HepG2 (cell line): Measurements from ENCODE around the gene NCMAP. TPM values are rescaled to one million over a fixed set of nuclear protein-coding genes. Genes with fewer than 3 reads are reported as not detected.

Experiments used
- ATAC-seq: fragments of 200-7000 bp; cut with Tn5 transposase; 3 replicates; pipeline ENCODE4 v1.9.1; 2020; ENCODE audit warnings: mild to moderate bottlenecking, moderate library complexity
- BruUV-seq: library from RNA; stranded (reverse); fragments of 400-500 nt; replicated peaks from 2 replicates; lab custom pipeline; 2021; lab: Mats Ljungman, UMichigan
- CTCF ChIA-PET: fragments of 300-600 bp; formaldehyde crosslinking; extraction: SDS; loops from one replicate; lab custom pipeline; 2021; ENCODE audit warnings: low total read pairs, inconsistent platforms, low intra/inter-chr PET ratio; lab: Yijun Ruan, JAX
- POLR2A ChIA-PET: fragments of 350-600 bp; sonication (Branson Sonifier 250); formaldehyde crosslinking; loops from one replicate; lab custom pipeline; 2020; ENCODE audit warnings: antibody characterized with exemption, inconsistent platforms; lab: Yijun Ruan, JAX
- DNase-seq: peaks from one replicate; pipeline ENCODE4 v3.0.0-alpha.2; 2015; ENCODE audit warnings: low spot score
- FAIRE-seq: peaks from 3 replicates; lab custom pipeline; 2011; peaks lifted over from hg19 to GRCh38; lab: Jason Lieb, UNC
- H2AFZ ChIP-seq: one replicate; pipeline ENCODE4 v1.6.1; 2011; ENCODE audit warnings: low read length, inconsistent platforms
- H3K27ac ChIP-seq: fragments of 300-600 bp; 3 replicates; pipeline ENCODE4 v1.8.0; 2011; ENCODE audit warnings: mixed run types, mild to moderate bottlenecking, mixed read lengths, low read length, inconsistent platforms; ENCODE audit not compliant: insufficient read depth; ENCODE audit errors: extremely low read length
- H3K27me3 ChIP-seq, 2 experiments: fragments of 200-600 bp in 1 of 2; 2 replicates in 1 of 2; 3 replicates in 1 of 2; pipeline versions ENCODE4 v1.6.0 to v1.8.0; 2011; ENCODE audit warnings: low read length in 2 of 2, mild to moderate bottlenecking in 2 of 2, moderate library complexity in 2 of 2, inconsistent platforms in 1 of 2; ENCODE audit not compliant: insufficient read depth in 2 of 2, control insufficient read depth in 1 of 2
- H3K36me3 ChIP-seq, 2 experiments: fragments of 200-600 bp in 1 of 2; replicated peaks in 1 of 2; 2 replicates in 1 of 2; 3 replicates in 1 of 2; pipeline versions ENCODE4 v1.5.1 to v1.8.0; 2011; ENCODE audit warnings: low read length in 2 of 2, inconsistent platforms in 1 of 2; ENCODE audit not compliant: insufficient read depth in 2 of 2, control insufficient read depth in 1 of 2
- H3K4me1 ChIP-seq: 2 replicates; pipeline ENCODE4 v1.5.1; 2012; ENCODE audit warnings: low read length, inconsistent platforms; ENCODE audit not compliant: insufficient read depth
- H3K4me2 ChIP-seq: 2 replicates; pipeline ENCODE4 v1.6.0; 2011; ENCODE audit warnings: low read depth, low read length, inconsistent platforms
- H3K4me3 ChIP-seq, 3 experiments: fragments of 200-600 bp in 1 of 3; sonication (generic), shearing (Covaris generic) in 1 of 3; replicated peaks in 1 of 3; 2 replicates each; pipeline ENCODE4 v1.5.1; 2011 to 2016; ENCODE audit warnings: low read length in 3 of 3, inconsistent platforms in 2 of 3, low read depth in 2 of 3, mild to moderate bottlenecking in 2 of 3, control low read depth in 1 of 3, mixed read lengths in 1 of 3; ENCODE audit not compliant: insufficient read depth in 1 of 3
- H3K79me2 ChIP-seq: one replicate; pipeline ENCODE4 v1.6.1; 2011; ENCODE audit warnings: low read length, inconsistent platforms; ENCODE audit not compliant: insufficient read depth
- H3K9ac ChIP-seq: 2 replicates; pipeline ENCODE4 v1.6.0; 2011; ENCODE audit warnings: mild to moderate bottlenecking, low read depth, low read length, inconsistent platforms; ENCODE audit not compliant: insufficient read depth
- H3K9me3 ChIP-seq: 2 replicates; pipeline ENCODE4 v1.5.1; 2012; ENCODE audit warnings: mild to moderate bottlenecking, low read length
- H4K20me1 ChIP-seq: 2 replicates; pipeline ENCODE4 v1.6.0; 2011; ENCODE audit warnings: inconsistent platforms, mild to moderate bottlenecking, low read length, moderate library complexity; ENCODE audit not compliant: insufficient read depth
- CEBPB ChIP-seq: IDR thresholded peaks from 2 replicates; pipeline ENCODE4 v1.6.1; 2011; ENCODE audit warnings: low read depth, low read length, improper control_type of control experiment, borderline replicate concordance
- CEBPG ChIP-seq: IDR thresholded peaks from 2 replicates; pipeline ENCODE4 v1.6.1; 2016
- FOSL2 ChIP-seq: sonication (generic); formaldehyde crosslinking; IDR thresholded peaks from 2 replicates; pipeline ENCODE4 v1.4.0; 2020; ENCODE audit warnings: missing genetic modification reagents
- HNF4A ChIP-seq: sonication (generic); formaldehyde crosslinking; IDR thresholded peaks from 2 replicates; pipeline ENCODE4 v1.4.0; 2020; ENCODE audit warnings: missing genetic modification reagents
- KDM5B ChIP-seq: sonication (generic); formaldehyde crosslinking; IDR thresholded peaks from 2 replicates; pipeline ENCODE4 v1.4.0; 2020; ENCODE audit warnings: missing genetic modification reagents, mild to moderate bottlenecking, borderline replicate concordance
- SOX13 ChIP-seq, 3 experiments: fragments of 450-650 bp in 1 of 3; sonication (generic) in 1 of 3; formaldehyde crosslinking in 1 of 3; IDR thresholded peaks in 2 of 3; conservative IDR thresholded peaks in 1 of 3; 2 replicates each; pipeline versions ENCODE4 v1.5.0 to v1.6.1; 2016 to 2020; ENCODE audit warnings: antibody characterized with exemption in 1 of 3, mild to moderate bottlenecking in 1 of 3, missing compliant biosample characterization in 1 of 3, missing genetic modification reagents in 1 of 3, moderate library complexity in 1 of 3
- SOX5 ChIP-seq: IDR thresholded peaks from 2 replicates; pipeline ENCODE4 v1.6.1; 2016; ENCODE audit warnings: borderline replicate concordance
- TBX3 ChIP-seq: fragments of 450-650 bp; IDR thresholded peaks from 2 replicates; pipeline ENCODE4 v1.6.1; 2017; ENCODE audit warnings: antibody characterized with exemption, mild to moderate bottlenecking, inconsistent platforms, borderline replicate concordance
- ZNF234 ChIP-seq: sonication (generic); formaldehyde crosslinking; conservative IDR thresholded peaks from 2 replicates; pipeline ENCODE4 v1.5.1; 2020; ENCODE audit warnings: mild to moderate bottlenecking, missing genetic modification reagents
- ZNF629 ChIP-seq: sonication (generic); formaldehyde crosslinking; conservative IDR thresholded peaks from 2 replicates; pipeline ENCODE4 v1.5.0; 2020; ENCODE audit warnings: missing genetic modification reagents
- WGBS: methylation state at CpG from one replicate; pipeline ENCODE4 v1.1.6; 2017; ENCODE audit warnings: low lambda C conversion rate; 5-methylcytosine and 5-hydroxymethylcytosine counted together
- in situ Hi-C: cut with HindIII; loops from 2 replicates; pipeline ENCODE4 v1.10.0; 2017; ENCODE audit warnings: low pct_unique_long_range_greater_than_20kb; ENCODE audit not compliant: extremely low pct_ligation_motif_present
- intact Hi-C: fragments of 100-400 bp; cut with micrococcal nuclease; formaldehyde crosslinking; loops from one replicate; pipeline ENCODE4 v1.10.0; 2022; ENCODE audit not compliant: unreplicated experiment
- polyA plus RNA-seq, 8 experiments: library from polyadenylated mRNA; depleted of rRNA in 3 of 8; stranded (reverse) in 7 of 8; unstranded in 1 of 8; fragments of >200 nt; fragmentation: Illumina TruSeq in 4 of 8; extraction: Trizol in 4 of 8; gene quantifications; 2 replicates each; pipeline versions ENCODE4 v1.2.1 to v1.2.3, GENCODE V29; 2011 to 2016; ENCODE audit warnings: low read depth in 4 of 8, missing spikeins in 1 of 8, mixed read lengths in 1 of 8; ENCODE audit not compliant: insufficient read depth in 1 of 8
- total RNA-seq, 5 experiments: library from RNA; depleted of rRNA; stranded (reverse); fragments of >200 nt; fragmentation: Illumina TruSeq; extraction: Trizol; gene quantifications; 2 replicates each; pipeline ENCODE4 v1.2.3, GENCODE V29; 2016; ENCODE audit warnings: low read depth in 1 of 5
- TF ChIP-seq, protein P1 (sequence below): sonication (generic); formaldehyde crosslinking; IDR thresholded peaks from 2 replicates; pipeline ENCODE4 v1.8.0; 2022; ENCODE audit warnings: mild to moderate bottlenecking, missing genetic modification reagents
- TF ChIP-seq, protein P2 (sequence below): sonication (generic); formaldehyde crosslinking; IDR thresholded peaks from 2 replicates; pipeline ENCODE4 v1.5.1; 2020; ENCODE audit warnings: missing genetic modification reagents, mild to moderate bottlenecking, borderline replicate concordance

NCMAP gene
- total and polyA plus RNA-seq, 2 of the 13 experiments (the other 11 are each of a cell fraction or from before 2014, with no cell fraction given) = 2.7 to 20.0 TPM

DNA sequence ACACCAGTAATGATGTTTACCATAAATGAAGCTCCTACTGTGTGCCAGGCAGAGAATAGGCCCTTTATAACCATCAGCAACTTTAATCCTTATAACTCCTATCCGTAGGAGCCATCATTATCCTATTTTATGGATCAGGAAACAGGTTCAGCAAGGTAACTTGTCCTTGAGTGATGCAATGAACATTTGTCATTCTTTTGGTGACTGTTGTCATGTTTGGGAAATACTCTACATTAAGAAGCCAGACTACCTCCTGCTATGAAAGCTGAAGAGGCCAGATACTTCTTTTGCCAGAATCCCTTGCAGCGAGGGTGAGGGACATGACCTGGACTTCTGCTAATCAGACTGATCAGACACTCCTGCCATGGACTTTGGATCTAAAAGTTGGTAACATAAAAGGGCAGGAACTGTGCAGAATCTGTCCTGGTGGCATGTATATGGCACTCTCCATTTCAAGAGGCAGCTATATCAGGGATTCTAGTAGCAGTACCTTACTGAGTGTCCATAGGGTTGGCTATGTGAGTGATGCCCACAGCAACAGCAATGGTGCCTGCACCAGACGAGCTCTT lies 54.1 kb downstream of the NCMAP start:
- ChIA-PET POLR2A (no interaction called here), CTCF (no interaction called here)
- Histone ChIP-seq H2AFZ (no peak overlapping the region), H3K79me2 (no peaks in the 10 kb centered on the region), H3K4me1 (peaks cover 46% of the 10 kb centered on the region), H3K9me3 (no peaks in the 10 kb centered on the region), H3K27me3 (no peaks in the 10 kb centered on the region; a peak in 1 of 5 replicates), H3K4me3 (no peak overlapping the region), H3K4me2 (peak overlapping the region; percentile 24; the same call in 1 of the 2 replicates), H3K36me3 (no peaks in the 10 kb centered on the region), H3K9ac (no peak overlapping the region), H4K20me1 (no peaks in the 10 kb centered on the region), H3K27ac (no peak overlapping the region)
- no peak for FAIRE-seq
- BruUV-seq = no TSS peak
- intact Hi-C loops = no loop called here
- in situ Hi-C loops = no loop called here
- TF ChIP-seq CEBPG = peak; percentile 23; the same call in 1 of the 2 replicates
- TF ChIP-seq KDM5B (CRISPR knock-in tag) = no peak
- TF ChIP-seq CEBPB = peak; percentile 30; the same call in 1 of the 2 replicates
- TF ChIP-seq HNF4A = peak; percentile 53; the same call in 1 of the 2 replicates
- 9% methylated on average over 2 of the region's 3 CpGs for WGBS
- peak; percentile 31; the same call in 2 of the 3 replicates for ATAC-seq
- DNase-seq = no peak

GRCh38 chr1:24619376-24619775 lies 63.5 kb downstream of the NCMAP start:
- in situ Hi-C loops (no loop called here), intact Hi-C loops (no loop called here)
- Histone ChIP-seq H3K4me3 (no peak overlapping the region), H3K4me1 (peaks cover 36% of the 10 kb centered on the region), H3K9me3 (no peaks in the 10 kb centered on the region), H3K4me2 (peak overlapping the region; percentile 37), H3K79me2 (no peaks in the 10 kb centered on the region), H2AFZ (peak overlapping the region; percentile 11), H4K20me1 (no peaks in the 10 kb centered on the region), H3K9ac (no peak overlapping the region), H3K36me3 (no peaks in the 10 kb centered on the region), H3K27me3 (peaks cover 0 to 2% of the 10 kb centered on the region in 2 experiments; a peak in 1 of 5 replicates), H3K27ac (no peak overlapping the region)
- ATAC-seq (peak; percentile 59), DNase-seq (peak; percentile 62), FAIRE-seq (peak; percentile 12)
- 0% methylated on average over 5 of the region's 5 CpGs for WGBS
- no TSS peak for BruUV-seq
- ChIA-PET POLR2A (no interaction called here), CTCF (no interaction called here)
- TF ChIP-seq, protein P1, sequence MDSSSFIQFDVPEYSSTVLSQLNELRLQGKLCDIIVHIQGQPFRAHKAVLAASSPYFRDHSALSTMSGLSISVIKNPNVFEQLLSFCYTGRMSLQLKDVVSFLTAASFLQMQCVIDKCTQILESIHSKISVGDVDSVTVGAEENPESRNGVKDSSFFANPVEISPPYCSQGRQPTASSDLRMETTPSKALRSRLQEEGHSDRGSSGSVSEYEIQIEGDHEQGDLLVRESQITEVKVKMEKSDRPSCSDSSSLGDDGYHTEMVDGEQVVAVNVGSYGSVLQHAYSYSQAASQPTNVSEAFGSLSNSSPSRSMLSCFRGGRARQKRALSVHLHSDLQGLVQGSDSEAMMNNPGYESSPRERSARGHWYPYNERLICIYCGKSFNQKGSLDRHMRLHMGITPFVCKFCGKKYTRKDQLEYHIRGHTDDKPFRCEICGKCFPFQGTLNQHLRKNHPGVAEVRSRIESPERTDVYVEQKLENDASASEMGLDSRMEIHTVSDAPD (CRISPR knock-in tag) = 0 out of 2 replicates have a peak, but pooled peaks have one; percentile 36
- no peak for TF ChIP-seq ZNF629 (CRISPR knock-in tag)
- TF ChIP-seq TBX3 = no peak
- no peak for TF ChIP-seq ZNF234 (CRISPR knock-in tag)
- TF ChIP-seq, protein P2, sequence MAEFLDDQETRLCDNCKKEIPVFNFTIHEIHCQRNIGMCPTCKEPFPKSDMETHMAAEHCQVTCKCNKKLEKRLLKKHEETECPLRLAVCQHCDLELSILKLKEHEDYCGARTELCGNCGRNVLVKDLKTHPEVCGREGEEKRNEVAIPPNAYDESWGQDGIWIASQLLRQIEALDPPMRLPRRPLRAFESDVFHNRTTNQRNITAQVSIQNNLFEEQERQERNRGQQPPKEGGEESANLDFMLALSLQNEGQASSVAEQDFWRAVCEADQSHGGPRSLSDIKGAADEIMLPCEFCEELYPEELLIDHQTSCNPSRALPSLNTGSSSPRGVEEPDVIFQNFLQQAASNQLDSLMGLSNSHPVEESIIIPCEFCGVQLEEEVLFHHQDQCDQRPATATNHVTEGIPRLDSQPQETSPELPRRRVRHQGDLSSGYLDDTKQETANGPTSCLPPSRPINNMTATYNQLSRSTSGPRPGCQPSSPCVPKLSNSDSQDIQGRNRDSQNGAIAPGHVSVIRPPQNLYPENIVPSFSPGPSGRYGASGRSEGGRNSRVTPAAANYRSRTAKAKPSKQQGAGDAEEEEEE (CRISPR knock-in tag) = no peak
- TF ChIP-seq SOX13 (IDR thresholded peaks at IDR 0.05) = no peak
- peak in 1 of 2 experiments; percentile 62; a peak in 2 of 4 replicates for TF ChIP-seq SOX13 (CRISPR knock-in tag; conservative IDR thresholded peaks at IDR 0.05 in 1 of 2, IDR thresholded peaks at IDR 0.05 in 1 of 2)
- TF ChIP-seq SOX5 (CRISPR knock-in tag) = peak; percentile 30; the same call in 1 of the 2 replicates
- no peak for TF ChIP-seq FOSL2 (CRISPR knock-in tag)
